ENCODE measurements around the gene PCDHB14. TPM values are rescaled to one million over a fixed set of nuclear protein-coding genes. Genes with fewer than 3 reads are reported as not detected.
"Not testable (repeated sequence)": the region's sequence is repeated elsewhere in the genome, so short reads cannot be mapped to it uniquely, and the experiment has no call there.

The PCDHB14 gene
- polyA plus RNA-seq (2014; cell fraction: cytosol; rRNA removed): 12.4 and 12.5 TPM in 2 replicates
- polyA plus RNA-seq (2014; cell fraction: nucleus; rRNA removed): 8.1 and 9.5 TPM in 2 replicates

DNA sequence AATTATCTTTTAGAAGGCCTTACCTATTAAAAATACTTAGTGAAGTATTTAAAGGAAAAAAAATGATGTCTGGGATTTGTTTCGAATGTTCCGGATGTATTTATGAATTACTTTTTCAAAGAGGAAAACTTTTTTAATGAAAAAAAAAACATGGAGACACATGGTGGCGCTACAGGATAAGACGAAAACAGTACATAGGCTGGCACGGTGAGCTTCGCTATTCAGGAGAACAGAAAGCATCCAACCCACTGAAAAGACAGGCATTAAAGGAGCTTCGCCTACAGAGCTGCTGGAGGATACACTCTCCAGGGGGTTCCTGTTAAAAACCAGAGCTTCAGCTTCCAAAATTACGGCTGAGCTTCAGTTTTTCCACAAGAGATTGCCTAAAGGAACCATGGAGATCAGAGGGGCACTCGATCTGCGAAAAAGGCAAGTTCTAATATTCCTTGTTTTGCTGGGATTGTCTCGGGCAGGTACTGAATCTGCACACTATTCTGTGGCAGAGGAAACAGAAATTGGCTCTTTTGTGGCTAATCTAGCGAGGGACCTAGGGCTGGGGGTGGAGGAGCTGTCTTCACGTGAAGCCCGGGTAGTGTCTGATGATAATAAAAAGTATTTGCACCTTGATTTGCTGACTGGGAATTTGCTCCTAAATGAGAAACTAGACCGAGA lies at the start of gene PCDHB14:
Gene PCDHB14 (plus strand): TSS at position 232 of the 672 bp plus-strand sequence. CDS start 163 bp downstream, at position 395.
- peak; percentile 81 for DNase-seq (ENCODE audit: low spot score)

DNA sequence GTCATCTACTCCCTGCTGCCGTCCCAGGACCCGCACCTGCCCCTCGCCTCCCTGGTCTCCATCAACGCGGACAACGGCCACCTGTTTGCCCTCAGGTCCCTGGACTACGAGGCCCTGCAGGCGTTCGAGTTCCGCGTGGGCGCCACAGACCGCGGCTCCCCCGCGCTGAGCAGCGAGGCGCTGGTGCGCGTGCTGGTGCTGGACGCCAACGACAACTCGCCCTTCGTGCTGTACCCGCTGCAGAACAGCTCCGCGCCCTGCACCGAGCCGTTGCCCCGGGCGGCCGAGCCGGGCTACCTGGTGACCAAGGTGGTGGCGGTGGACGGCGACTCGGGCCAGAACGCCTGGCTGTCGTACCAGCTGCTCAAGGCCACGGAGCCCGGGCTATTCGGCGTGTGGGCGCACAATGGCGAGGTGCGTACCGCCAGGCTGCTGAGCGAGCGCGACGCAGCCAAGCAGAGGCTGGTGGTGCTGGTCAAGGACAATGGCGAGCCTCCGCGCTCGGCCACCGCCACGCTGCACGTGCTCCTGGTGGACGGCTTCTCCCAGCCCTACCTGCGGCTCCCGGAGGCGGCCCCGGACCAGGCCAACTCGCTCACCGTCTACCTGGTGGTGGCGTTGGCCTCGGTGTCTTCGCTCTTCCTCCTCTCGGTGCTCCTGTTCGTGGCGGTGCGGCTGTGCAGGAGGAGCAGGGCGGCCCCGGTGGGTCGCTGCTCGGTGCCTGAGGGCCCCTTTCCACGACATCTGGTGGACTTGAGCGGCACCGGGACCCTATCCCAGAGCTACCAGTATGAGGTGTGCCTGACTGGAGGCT lies 48.6 kb upstream of the PCDHB14 start:
- DNase-seq (ENCODE audit: low spot score): not testable (repeated sequence)

DNA sequence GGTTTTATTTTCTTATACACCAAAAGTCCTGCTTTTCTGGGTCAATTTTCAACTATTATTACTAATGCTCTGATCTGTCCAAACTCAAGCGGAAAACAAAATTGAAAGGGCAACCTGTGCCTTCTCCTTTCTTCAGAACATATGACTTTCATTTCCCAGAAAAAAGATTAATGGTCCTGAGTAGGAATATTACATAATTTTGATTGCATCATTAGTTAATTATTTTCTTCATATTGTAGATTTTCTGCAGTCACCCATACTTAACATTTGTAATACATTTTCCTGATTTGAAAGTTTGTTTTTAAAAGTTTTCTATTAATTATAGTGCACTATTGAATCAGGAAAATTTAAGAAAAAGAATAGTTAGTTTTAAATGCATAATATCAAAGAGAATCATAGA lies 47.2 kb upstream of the PCDHB14 start:
- no peak for DNase-seq (ENCODE audit: low spot score)

DNA sequence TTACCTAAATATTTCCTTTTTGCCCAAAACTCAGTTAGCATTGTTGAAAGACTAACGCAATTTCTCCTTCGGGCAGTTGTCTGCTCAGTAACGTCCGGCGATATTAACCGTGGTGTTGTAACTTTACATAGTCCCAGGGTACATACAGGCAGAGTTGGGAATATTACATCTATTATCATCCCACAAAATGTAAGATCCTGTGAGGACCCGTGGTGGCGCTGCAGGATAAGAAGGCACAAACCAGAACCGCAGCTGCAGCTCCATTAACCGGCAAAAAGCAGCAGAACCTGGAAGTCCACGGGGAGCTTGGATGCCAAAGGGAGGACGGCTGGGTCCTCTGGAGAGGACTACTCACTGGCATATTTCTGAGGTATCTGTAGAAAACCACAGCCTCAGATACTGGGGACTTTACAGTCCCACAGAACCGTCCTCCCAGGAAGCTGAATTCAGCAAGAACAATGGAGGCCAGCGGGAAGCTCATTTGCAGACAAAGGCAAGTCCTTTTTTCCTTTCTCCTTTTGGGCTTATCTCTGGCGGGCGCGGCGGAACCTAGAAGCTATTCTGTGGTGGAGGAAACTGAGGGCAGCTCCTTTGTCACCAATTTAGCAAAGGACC lies 45.5 kb upstream of the PCDHB14 start, which contains the start of gene PCDHB8:
Gene PCDHB8 (plus strand): TSS at position 214 of the 615 bp plus-strand sequence. CDS start 245 bp downstream, at position 459.
- DNase-seq (ENCODE audit: low spot score): peak; percentile 26

DNA sequence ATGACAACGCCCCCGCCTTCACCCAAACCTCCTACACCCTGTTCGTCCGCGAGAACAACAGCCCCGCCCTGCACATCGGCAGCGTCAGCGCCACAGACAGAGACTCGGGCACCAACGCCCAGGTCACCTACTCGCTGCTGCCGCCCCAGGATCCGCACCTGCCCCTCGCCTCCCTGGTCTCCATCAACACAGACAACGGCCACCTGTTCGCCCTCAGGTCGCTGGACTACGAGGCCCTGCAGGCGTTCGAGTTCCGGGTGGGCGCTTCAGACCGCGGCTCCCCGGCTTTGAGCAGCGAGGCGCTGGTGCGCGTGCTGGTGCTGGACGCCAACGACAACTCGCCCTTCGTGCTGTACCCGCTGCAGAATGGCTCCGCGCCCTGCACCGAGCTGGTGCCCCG lies 43.8 kb upstream of the PCDHB14 start:
- DNase-seq (ENCODE audit: low spot score): not testable (repeated sequence)

DNA sequence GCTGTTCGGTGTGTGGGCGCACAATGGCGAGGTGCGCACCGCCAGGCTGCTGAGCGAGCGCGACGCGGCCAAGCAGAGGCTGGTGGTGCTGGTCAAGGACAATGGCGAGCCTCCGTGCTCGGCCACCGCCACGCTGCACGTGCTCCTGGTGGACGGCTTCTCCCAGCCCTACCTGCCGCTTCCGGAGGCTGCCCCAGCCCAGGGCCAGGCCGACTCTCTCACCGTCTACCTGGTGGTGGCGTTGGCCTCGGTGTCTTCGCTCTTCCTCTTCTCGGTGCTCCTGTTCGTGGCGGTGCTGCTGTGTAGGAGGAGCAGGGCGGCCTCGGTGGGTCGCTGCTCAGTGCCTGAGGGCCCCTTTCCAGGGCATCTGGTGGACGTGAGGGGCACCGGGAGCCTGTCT lies 43.3 kb upstream of the PCDHB14 start:
- DNase-seq (ENCODE audit: low spot score): not testable (repeated sequence)

DNA sequence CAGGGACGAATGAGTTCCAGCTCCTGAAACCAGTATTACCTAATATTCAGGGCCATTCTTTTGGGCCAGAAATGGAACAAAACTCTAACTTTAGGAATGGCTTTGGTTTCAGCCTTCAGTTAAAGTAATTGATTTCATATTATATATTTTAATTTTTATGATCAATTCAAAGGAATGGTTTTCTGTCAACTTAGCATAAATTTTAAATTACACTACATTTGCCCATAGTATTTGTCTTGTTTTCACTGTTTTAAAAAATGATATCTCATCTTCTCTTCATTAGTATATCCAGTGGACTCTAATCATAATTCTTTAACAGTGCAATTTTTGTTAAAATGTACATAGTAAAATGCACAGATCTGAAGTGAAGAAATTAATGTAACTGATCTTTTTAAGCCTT lies 42.8 kb upstream of the PCDHB14 start:
- DNase-seq (ENCODE audit: low spot score): no peak

DNA sequence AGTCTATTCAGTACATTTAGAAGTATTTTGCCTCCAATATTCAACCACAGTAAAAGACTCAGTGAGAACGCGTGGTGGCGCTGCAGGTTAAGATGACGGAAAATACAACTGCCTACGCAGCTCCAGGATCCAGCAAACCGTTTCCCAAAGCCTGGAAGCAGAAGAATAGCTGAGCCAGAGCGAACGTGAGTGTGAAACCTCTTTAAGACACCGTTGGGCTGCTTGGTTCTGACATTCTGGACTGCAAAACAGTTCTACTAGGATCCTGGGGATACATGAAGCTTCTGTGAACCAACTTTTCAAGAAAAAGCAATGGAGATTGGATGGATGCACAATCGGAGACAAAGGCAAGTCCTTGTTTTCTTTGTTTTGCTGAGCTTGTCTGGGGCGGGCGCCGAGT lies 40.9 kb upstream of the PCDHB14 start, which contains the start of gene PCDHB16:
Gene PCDHB16 (plus strand): TSS at position 140 of the 400 bp plus-strand sequence. CDS start 173 bp downstream, at position 313.
- peak; percentile 72 for DNase-seq (ENCODE audit: low spot score)

DNA sequence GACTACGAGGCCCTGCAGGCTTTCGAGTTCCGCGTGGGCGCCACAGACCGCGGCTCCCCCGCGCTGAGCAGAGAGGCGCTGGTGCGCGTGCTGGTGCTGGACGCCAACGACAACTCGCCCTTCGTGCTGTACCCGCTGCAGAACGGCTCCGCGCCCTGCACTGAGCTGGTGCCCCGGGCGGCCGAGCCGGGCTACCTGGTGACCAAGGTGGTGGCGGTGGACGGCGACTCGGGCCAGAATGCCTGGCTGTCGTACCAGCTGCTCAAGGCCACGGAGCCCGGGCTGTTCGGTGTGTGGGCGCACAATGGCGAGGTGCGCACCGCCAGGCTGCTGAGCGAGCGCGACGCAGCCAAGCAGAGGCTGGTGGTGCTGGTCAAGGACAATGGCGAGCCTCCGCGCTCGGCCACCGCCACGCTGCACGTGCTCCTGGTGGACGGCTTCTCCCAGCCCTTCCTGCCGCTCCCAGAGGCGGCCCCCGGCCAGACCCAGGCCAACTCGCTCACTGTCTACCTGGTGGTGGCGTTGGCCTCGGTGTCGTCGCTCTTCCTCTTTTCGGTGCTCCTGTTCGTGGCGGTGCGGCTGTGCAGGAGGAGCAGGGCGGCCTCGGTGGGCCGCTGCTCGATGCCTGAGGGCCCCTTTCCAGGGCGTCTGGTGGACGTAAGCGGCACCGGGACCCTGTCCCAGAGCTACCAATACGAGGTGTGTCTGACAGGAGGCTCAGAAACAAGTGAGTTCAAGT lies 38.9 kb upstream of the PCDHB14 start:
- DNase-seq (ENCODE audit: low spot score): not testable (repeated sequence)

DNA sequence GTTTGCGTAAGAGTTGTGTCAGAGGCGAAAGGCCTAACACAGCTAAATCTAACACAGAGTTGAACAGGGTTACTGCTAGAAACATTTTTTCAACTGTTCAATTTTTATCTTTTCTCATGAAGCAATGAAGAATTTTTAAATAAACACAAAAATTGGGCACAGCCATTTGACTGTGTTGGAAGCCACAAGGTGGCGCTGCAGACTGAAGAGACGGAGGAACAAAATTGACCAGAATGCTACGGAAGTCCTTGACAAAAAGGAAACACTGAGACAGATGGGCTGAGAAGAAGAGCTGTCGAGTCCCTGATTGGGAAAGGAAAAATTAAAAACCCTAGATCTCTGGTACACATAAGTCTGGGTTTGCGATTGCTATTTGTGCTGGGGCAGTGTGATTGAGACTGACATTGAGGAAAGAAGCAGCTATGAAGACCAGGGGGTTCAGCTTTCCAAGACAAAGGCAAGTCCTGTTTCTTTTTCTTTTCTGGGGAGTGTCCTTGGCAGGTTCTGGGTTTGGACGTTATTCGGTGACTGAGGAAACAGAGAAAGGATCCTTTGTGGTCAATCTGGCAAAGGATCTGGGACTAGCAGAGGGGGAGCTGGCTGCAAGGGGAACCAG lies 36.1 kb upstream of the PCDHB14 start, which contains the start of gene PCDHB9:
Gene PCDHB9 (plus strand): TSS at position 265 of the 616 bp plus-strand sequence. CDS start 158 bp downstream, at position 423.
- DNase-seq (ENCODE audit: low spot score): peak; percentile 24

DNA sequence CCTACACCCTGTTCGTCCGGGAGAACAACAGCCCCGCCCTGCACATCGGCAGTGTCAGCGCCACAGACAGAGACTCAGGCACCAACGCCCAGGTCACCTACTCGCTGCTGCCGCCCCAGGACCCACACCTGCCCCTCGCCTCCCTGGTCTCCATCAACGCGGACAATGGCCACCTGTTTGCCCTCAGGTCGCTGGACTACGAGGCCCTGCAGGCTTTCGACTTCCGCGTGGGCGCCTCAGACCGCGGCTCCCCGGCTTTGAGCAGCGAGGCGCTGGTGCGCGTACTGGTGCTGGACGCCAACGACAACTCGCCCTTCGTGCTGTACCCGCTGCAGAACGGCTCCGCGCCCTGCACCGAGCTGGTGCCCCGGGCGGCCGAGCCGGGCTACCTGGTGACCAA lies 34.5 kb upstream of the PCDHB14 start:
- not testable (repeated sequence) for DNase-seq (ENCODE audit: low spot score)

DNA sequence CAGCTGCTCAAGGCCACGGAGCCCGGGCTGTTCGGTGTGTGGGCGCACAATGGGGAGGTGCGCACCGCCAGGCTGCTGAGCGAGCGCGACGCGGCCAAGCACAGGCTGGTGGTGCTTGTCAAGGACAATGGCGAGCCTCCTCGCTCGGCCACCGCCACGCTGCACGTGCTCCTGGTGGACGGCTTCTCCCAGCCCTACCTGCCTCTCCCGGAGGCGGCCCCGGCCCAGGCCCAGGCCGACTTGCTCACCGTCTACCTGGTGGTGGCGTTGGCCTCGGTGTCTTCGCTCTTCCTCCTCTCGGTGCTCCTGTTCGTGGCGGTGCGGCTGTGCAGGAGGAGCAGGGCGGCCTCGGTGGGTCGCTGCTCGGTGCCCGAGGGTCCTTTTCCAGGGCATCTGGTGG lies 34.0 kb upstream of the PCDHB14 start:
- DNase-seq (ENCODE audit: low spot score): not testable (repeated sequence)

DNA sequence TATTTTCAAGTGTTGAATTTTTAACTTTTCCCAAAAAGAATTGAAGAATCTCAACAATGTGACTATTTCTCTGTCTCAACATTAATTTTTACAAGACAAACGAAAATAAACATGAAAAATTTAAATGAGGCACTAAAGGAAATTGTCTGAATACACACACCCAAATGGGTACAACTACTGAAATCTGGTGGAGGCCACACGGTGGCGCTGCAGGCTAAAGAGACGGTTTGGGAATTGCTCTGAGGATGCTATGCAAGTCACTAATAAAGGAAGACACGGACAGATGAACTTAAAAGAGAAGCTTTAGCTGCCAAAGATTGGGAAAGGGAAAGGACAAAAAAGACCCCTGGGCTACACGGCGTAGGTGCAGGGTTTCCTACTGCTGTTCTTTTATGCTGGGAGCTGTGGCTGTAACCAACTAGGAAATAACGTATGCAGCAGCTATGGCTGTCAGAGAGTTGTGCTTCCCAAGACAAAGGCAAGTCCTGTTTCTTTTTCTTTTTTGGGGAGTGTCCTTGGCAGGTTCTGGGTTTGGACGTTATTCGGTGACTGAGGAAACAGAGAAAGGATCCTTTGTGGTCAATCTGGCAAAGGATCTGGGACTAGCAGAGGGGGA lies 30.9 kb upstream of the PCDHB14 start, which contains the start of gene PCDHB10:
Gene PCDHB10 (plus strand): TSS at position 244 of the 616 bp plus-strand sequence. CDS start 200 bp downstream, at position 444.
- DNase-seq (ENCODE audit: low spot score): peak; percentile 62

DNA sequence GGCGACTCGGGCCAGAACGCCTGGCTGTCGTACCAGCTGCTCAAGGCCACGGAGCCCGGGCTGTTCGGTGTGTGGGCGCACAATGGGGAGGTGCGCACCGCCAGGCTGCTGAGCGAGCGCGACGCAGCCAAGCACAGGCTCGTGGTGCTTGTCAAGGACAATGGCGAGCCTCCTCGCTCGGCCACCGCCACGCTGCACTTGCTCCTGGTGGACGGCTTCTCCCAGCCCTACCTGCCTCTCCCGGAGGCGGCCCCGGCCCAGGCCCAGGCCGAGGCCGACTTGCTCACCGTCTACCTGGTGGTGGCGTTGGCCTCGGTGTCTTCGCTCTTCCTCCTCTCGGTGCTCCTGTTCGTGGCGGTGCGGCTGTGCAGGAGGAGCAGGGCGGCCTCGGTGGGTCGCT lies 28.8 kb upstream of the PCDHB14 start:
- DNase-seq (ENCODE audit: low spot score): not testable (repeated sequence)

DNA sequence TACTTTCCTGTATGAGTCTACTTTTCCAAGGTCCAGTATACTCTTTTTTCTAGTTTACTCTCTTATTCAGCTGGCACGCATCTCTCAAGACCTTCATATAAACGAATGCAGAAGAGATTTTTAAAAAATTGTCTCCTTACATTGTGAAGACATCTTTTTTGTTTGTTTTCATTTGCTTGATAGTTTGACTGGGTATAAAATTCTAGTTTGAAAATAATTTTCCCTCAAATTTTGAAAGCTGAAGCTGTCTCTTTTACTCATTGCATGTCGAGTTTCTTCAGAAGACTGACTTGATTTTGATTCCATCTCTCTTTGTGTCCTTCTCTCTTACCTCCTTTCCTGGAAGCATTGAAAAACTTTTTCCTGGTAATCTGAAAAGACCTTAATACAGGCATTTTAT lies 26.8 kb upstream of the PCDHB14 start:
- DNase-seq (ENCODE audit: low spot score): no peak

DNA sequence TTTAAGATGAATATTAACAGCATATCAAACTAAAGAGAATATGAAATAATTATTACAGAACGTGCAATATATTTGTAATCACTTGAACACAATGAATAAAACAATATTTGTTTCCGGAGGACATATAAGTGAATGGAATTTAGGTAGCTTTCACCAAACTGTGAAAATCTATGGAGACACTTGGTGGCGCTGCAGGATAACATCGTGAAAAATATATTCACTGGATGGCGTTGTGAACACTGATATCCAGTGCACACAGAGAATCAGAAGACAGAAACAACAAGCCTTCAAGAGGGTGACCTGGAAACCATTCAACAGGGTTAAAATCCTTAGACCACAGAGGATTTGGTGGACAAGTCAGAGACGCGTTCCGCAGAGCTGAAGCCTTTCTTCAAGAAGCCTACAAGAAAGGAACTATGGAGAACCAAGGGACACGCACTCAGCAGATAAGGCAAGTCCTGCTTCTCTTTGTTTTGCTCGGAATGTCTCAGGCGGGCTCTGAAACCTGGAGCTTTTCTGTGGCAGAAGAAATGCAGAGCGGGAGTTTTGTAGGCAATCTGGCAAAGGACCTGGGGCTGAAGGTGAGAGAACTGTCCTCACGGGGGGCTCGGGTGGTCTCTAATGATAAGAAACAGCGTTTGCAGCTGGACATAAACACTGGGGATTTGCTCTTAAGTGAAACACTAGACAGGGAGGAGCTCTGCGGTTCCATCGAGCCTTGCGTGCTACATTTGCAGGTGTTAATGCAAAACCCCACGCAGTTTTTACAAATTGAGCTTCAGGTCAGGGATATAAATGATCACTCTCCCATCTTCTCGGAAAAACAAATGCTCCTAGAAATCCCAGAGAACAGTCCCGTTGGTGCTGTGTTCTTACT lies 23.5 kb upstream of the PCDHB14 start, which contains the start of gene PCDHB11:
Gene PCDHB11 (plus strand): TSS at position 269 of the 877 bp plus-strand sequence. CDS start 148 bp downstream, at position 417.
- DNase-seq (ENCODE audit: low spot score): peak; percentile 78

DNA sequence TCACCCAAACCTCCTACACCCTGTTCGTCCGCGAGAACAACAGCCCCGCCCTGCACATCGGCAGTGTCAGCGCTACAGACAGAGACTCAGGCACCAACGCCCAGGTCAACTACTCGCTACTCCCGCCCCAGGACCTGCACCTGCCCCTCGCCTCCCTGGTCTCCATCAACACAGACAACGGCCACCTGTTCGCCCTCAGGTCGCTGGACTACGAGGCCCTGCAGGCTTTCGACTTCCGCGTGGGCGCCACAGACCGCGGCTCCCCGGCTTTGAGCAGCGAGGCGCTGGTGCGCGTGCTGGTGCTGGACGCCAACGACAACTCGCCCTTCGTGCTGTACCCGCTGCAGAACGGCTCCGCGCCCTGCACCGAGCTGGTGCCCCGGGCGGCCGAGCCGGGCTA lies 22.0 kb upstream of the PCDHB14 start:
- DNase-seq (ENCODE audit: low spot score): not testable (repeated sequence)

DNA sequence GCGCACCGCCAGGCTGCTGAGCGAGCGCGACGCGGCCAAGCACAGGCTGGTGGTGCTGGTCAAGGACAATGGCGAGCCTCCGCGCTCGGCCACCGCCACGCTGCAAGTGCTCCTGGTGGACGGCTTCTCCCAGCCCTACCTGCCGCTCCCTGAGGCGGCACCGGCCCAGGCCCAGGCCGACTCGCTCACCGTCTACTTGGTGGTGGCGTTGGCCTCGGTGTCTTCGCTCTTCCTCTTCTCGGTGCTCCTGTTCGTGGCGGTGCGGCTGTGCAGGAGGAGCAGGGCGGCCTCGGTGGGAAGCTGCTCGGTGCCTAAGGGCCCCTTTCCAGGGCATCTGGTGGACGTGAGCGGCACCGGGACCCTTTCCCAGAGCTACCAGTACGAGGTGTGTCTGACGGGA lies 21.5 kb upstream of the PCDHB14 start:
- not testable (repeated sequence) for DNase-seq (ENCODE audit: low spot score)

DNA sequence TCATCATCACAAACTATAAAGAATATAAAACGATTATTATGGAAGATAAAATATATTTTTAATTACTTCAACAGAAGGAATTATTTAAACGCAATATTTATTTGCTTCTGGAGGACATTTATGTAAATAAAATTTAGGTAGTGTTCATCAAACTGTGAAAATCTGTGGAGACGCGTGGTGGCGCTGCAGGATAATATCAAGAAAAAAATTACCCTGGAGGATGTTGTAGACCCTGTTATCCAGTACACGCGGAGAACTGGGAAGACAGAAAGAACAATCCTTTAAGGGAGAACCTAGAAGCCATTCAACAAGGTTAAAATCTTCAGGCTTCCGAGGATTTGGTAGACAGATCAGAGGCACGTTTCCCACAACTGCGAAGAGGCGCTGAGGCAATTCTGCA lies 14.7 kb upstream of the PCDHB14 start, which contains the start of gene PCDHB12:
Gene PCDHB12 (plus strand): TSS at position 242 of the 400 bp plus-strand sequence. CDS start 189 bp downstream, outside the sequence.
- no peak for DNase-seq (ENCODE audit: low spot score)

Measured in SK-N-DZ (cell line).